HEK293 (cell line): ENCODE data around the gene NEO1.

Experiments
- CTCF ChIA-PET: fragments of 350-600 bp; formaldehyde crosslinking; extraction: SDS; loops from one replicate; lab custom pipeline; 2021; ENCODE audit warnings: antibody characterized with exemption; lab: Yijun Ruan, JAX
- POLR2A ChIA-PET: fragments of 300-600 bp; formaldehyde crosslinking; extraction: SDS; loops from one replicate; lab custom pipeline; 2020; ENCODE audit warnings: antibody characterized with exemption, inconsistent platforms; lab: Yijun Ruan, JAX
- H3K27ac ChIP-seq: fragments of 200-500 bp; sonication (Bioruptor generic); 2 replicates; pipeline ENCODE4 v1.5.1; 2014; ENCODE audit warnings: low read depth, low read length, control low read depth, inconsistent platforms; ENCODE audit errors: extremely low read depth
- H3K36me3 ChIP-seq, 2 experiments: fragments of 200-500 bp in 1 of 2; sonication (Bioruptor generic) in 1 of 2; 1 replicate in 1 of 2; 2 replicates in 1 of 2; pipeline ENCODE4 v1.5.1; 2014 to 2017; ENCODE audit warnings: inconsistent platforms in 2 of 2, low read length in 2 of 2; ENCODE audit not compliant: control insufficient read depth in 2 of 2, insufficient read depth in 1 of 2
- H3K4me1 ChIP-seq: fragments of 200-500 bp; sonication (Bioruptor generic); 2 replicates; pipeline ENCODE4 v1.5.1; 2014; ENCODE audit warnings: mild to moderate bottlenecking, low read length, inconsistent platforms; ENCODE audit not compliant: control insufficient read depth, insufficient read depth
- H3K4me3 ChIP-seq: 2 replicates; pipeline ENCODE4 v1.5.1; 2011; ENCODE audit warnings: low read depth, mild to moderate bottlenecking, control low read depth, low read length, moderate library complexity
- H3K9me3 ChIP-seq: fragments of 200-500 bp; sonication (Bioruptor generic); 2 replicates; pipeline ENCODE4 v1.5.1; 2014; ENCODE audit warnings: low read depth, low read length, inconsistent platforms; ENCODE audit not compliant: control insufficient read depth, insufficient read depth
- AEBP2 ChIP-seq: fragments of 450-650 bp; formaldehyde crosslinking; IDR thresholded peaks from 2 replicates; pipeline ENCODE4 v1.5.1; 2016; ENCODE audit warnings: missing biosample characterization, missing genetic modification characterization, borderline replicate concordance
- HOXA7 ChIP-seq: sonication (generic); formaldehyde crosslinking; IDR thresholded peaks from 2 replicates; pipeline ENCODE4 v1.8.1; 2022; ENCODE audit warnings: missing genetic modification reagents, borderline replicate concordance
- KLF10 ChIP-seq: fragments of 450-650 bp; IDR thresholded peaks from 2 replicates; pipeline ENCODE4 v1.5.1; 2018; ENCODE audit warnings: missing biosample characterization, mild to moderate bottlenecking, missing genetic modification characterization
- KLF16 ChIP-seq: fragments of 450-650 bp; formaldehyde crosslinking; IDR thresholded peaks from 2 replicates; pipeline ENCODE4 v1.5.1; 2017; ENCODE audit warnings: missing biosample characterization, missing genetic modification characterization
- KLF17 ChIP-seq: fragments of 450-650 bp; formaldehyde crosslinking; IDR thresholded peaks from 2 replicates; pipeline ENCODE4 v1.5.1; 2016; ENCODE audit warnings: missing biosample characterization, missing genetic modification characterization
- OSR2 ChIP-seq: fragments of 450-650 bp; formaldehyde crosslinking; IDR thresholded peaks from 2 replicates; pipeline ENCODE4 v1.5.1; 2016; ENCODE audit warnings: missing biosample characterization, missing genetic modification characterization
- RBAK ChIP-seq: fragments of 450-650 bp; formaldehyde crosslinking; IDR thresholded peaks from 2 replicates; pipeline ENCODE4 v1.5.1; 2016; ENCODE audit warnings: missing biosample characterization, missing genetic modification characterization
- SCRT1 ChIP-seq: fragments of 450-650 bp; formaldehyde crosslinking; IDR thresholded peaks from 2 replicates; pipeline ENCODE4 v1.5.1; 2016; ENCODE audit warnings: missing biosample characterization, missing genetic modification characterization, borderline replicate concordance
- SETDB1 ChIP-seq: IDR thresholded peaks from one replicate; pipeline ENCODE4 v1.6.1; 2017; ENCODE audit warnings: mild to moderate bottlenecking, low read length, moderate library complexity, mixed read lengths; ENCODE audit not compliant: insufficient read length
- WT1 ChIP-seq: fragments of 450-650 bp; formaldehyde crosslinking; IDR thresholded peaks from 2 replicates; pipeline ENCODE4 v1.5.1; 2016; ENCODE audit warnings: missing biosample characterization, missing genetic modification characterization
- ZBTB49 ChIP-seq: fragments of 450-650 bp; formaldehyde crosslinking; IDR thresholded peaks from 2 replicates; pipeline ENCODE4 v1.5.1; 2016; ENCODE audit warnings: missing biosample characterization, missing genetic modification characterization, low read depth
- ZFHX2 ChIP-seq: fragments of 450-650 bp; formaldehyde crosslinking; conservative IDR thresholded peaks from 2 replicates; pipeline ENCODE4 v1.5.1; 2016; ENCODE audit warnings: missing biosample characterization, missing genetic modification characterization
- ZNF112 ChIP-seq: fragments of 450-650 bp; formaldehyde crosslinking; IDR thresholded peaks from 2 replicates; pipeline ENCODE4 v1.5.0; 2017; ENCODE audit warnings: missing biosample characterization, missing genetic modification characterization
- ZNF121 ChIP-seq: fragments of 450-650 bp; formaldehyde crosslinking; IDR thresholded peaks from 2 replicates; pipeline ENCODE4 v1.5.1; 2016; ENCODE audit warnings: missing biosample characterization, missing genetic modification characterization
- ZNF391 ChIP-seq: fragments of 450-650 bp; formaldehyde crosslinking; IDR thresholded peaks from 2 replicates; pipeline ENCODE4 v1.5.1; 2016; ENCODE audit warnings: low read depth, missing biosample characterization, missing genetic modification characterization, borderline replicate concordance
- ZNF473 ChIP-seq: fragments of 450-650 bp; formaldehyde crosslinking; IDR thresholded peaks from 2 replicates; pipeline ENCODE4 v1.5.1; 2017; ENCODE audit warnings: missing biosample characterization, missing genetic modification characterization
- ZNF488 ChIP-seq: fragments of 450-650 bp; formaldehyde crosslinking; IDR thresholded peaks from 2 replicates; pipeline ENCODE4 v1.5.1; 2016; ENCODE audit warnings: missing biosample characterization, missing genetic modification characterization
- ZNF518A ChIP-seq: fragments of 450-650 bp; formaldehyde crosslinking; conservative IDR thresholded peaks from 2 replicates; pipeline ENCODE4 v1.5.1; 2016; ENCODE audit warnings: low read depth, missing biosample characterization, missing genetic modification characterization
- ZNF521 ChIP-seq: fragments of 450-650 bp; formaldehyde crosslinking; IDR thresholded peaks from 2 replicates; pipeline ENCODE4 v1.5.1; 2017; ENCODE audit warnings: missing biosample characterization, mild to moderate bottlenecking, missing genetic modification characterization
- ZNF580 ChIP-seq: fragments of 450-650 bp; formaldehyde crosslinking; IDR thresholded peaks from 2 replicates; pipeline ENCODE4 v1.5.1; 2016; ENCODE audit warnings: missing biosample characterization, missing genetic modification characterization
- ZNF596 ChIP-seq: fragments of 450-650 bp; IDR thresholded peaks from 2 replicates; pipeline ENCODE4 v1.5.0; 2018; ENCODE audit warnings: missing biosample characterization, mild to moderate bottlenecking, missing genetic modification characterization, moderate library complexity
- ZNF664 ChIP-seq: fragments of 450-650 bp; formaldehyde crosslinking; IDR thresholded peaks from 2 replicates; pipeline ENCODE4 v1.5.1; 2016; ENCODE audit warnings: missing biosample characterization, missing genetic modification characterization

NEO1 gene

GRCh38 chr15:73019601-73020146 is 32.6 kb upstream of the NEO1 start (continued):
- TF ChIP-seq AEBP2 (tag by site-specific recombination) = no peak
- no peak for TF ChIP-seq ZNF664 (tag by site-specific recombination)
- TF ChIP-seq, all 188 proteins: peak for 0

- ChIA-PET POLR2A (no interaction called here), CTCF (interaction anchor here (0.8 kb wide), 1 partner anchor 58 kb away, joined by 4 read pairs; no protein-coding TSS in a partner anchor)
- no peak overlapping the region for H3K4me3 ChIP-seq
- no peaks in the 10 kb centered on the region for H3K9me3 ChIP-seq
- H3K27ac ChIP-seq = no peak overlapping the region
- peaks cover 16% of the 10 kb centered on the region for H3K4me1 ChIP-seq
- no peaks in the 10 kb centered on the region for H3K36me3 ChIP-seq
- TF ChIP-seq OSR2 (tag by site-specific recombination) (no peak), ZNF488 (tag by site-specific recombination) (no peak), ZNF596 (tag by site-specific recombination) (no peak), KLF10 (tag by site-specific recombination) (no peak), ZNF518A (no peak)
Measured at GRCh38 chr15:73021139-73021621, 31.1 kb upstream of the NEO1 start.

- ChIA-PET POLR2A (no interaction called here), CTCF (interaction anchor here (0.6 kb wide), 2 partner anchors 47 to 54 kb away, joined by 3 to 4 read pairs; no protein-coding TSS in a partner anchor)
- Histone ChIP-seq H3K27ac (no peak overlapping the region), H3K36me3 (no peaks in the 10 kb centered on the region), H3K4me3 (no peak overlapping the region), H3K4me1 (peaks cover 16% of the 10 kb centered on the region), H3K9me3 (no peaks in the 10 kb centered on the region)
- TF ChIP-seq ZNF580 (tag by site-specific recombination) (no peak), RBAK (tag by site-specific recombination) (no peak), HOXA7 (CRISPR knock-in tag) (no peak), WT1 (no peak), ZNF521 (tag by site-specific recombination) (no peak), ZFHX2 (tag by site-specific recombination) (no peak), KLF17 (tag by site-specific recombination) (no peak), KLF16 (tag by site-specific recombination) (no peak), SETDB1 (no peak), OSR2 (tag by site-specific recombination) (no peak), ZNF112 (tag by site-specific recombination) (no peak), ZNF121 (tag by site-specific recombination) (no peak), ZNF473 (tag by site-specific recombination) (no peak), SCRT1 (no peak), ZBTB49 (tag by site-specific recombination) (no peak), ZNF391 (tag by site-specific recombination) (no peak)
Measured at GRCh38 chr15:73022161-73022560, 30.1 kb upstream of the NEO1 start.
